ENCODE measurements around the gene SLC38A10. TPM values are rescaled to one million over a fixed set of nuclear protein-coding genes. Genes with fewer than 3 reads are reported as not detected.
A peak's percentile ranks its signal among the peaks of the same experiment; 100 is the strongest.

Gene SLC38A10
- total RNA-seq, 1 donor from 2014 or later = 102 TPM

DNA sequence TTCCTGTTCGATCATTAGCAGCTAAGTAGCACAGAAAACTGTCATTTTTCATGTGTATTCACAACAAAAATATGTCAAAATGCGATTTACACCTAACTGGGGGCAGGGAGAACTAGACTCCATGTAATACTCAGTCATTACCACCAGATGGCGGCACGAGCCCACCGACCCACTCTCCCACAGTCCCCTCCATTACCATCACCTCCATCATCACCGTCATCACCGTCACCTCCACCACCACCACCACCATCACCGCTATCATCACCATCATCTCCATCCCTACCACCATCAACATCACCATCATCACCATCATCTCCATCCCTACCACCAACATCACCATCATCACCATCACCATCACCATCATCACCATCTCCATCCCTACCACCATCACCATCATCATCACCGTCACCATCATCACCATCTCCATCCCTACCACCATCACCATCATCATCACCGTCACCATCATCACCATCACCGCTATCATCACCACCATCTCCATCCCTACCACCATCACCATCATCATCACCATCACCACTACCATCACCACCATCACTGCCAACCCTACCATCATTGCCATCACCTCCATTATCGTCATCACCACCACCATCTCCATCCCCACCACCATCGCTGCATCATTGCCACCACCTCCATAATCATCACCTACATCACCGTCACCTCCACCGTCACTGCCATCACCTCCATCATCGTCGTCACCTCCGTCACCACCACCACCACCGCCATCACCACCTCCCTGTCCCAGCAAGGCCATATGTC, 41.6 kb downstream of the SLC38A10 start:
- intact Hi-C loops (cut with micrococcal nuclease) = loop anchor here (2.0 to 5.0 kb wide), 2 partner anchors 231 to 299 kb away; partner anchors contain the start of gene FAAP100
- no peak overlapping the region for H3K4me3 Mint-ChIP-seq (ENCODE audit: low read depth)
- peak overlapping the region; percentile 2 for H3K27ac Mint-ChIP-seq
- no peaks in the 10 kb centered on the region for H3K27me3 Mint-ChIP-seq (ENCODE audit: low read depth)
- no peaks in the 10 kb centered on the region for H3K9me3 Mint-ChIP-seq
- peak; percentile 41 for DNase-seq (ENCODE audit: low spot score)
- H3K36me3 Mint-ChIP-seq (ENCODE audit: low read depth) = peaks cover 32% of the 10 kb centered on the region
- peaks cover 2% of the 10 kb centered on the region for H3K4me1 Mint-ChIP-seq (ENCODE audit: low read depth)

DNA sequence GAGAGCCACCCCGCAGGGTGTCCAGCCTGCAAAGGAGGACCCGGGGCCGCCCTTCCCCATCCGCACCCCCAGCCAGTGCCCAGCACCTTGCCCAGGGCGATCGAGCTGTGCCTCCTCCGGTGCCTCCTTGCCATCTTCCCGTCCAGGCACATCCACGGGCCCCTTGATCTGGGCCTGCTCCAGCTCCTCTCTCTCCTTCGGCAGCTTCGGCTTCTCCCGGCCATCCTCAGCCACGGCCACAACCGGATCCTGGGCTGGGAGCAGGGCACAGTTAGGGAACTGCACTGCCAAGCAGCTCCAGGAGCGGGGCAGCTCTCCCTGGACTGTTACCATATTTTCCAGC, 42.1 kb downstream of the SLC38A10 start:
- Mint-ChIP-seq H3K9me3 (no peaks in the 10 kb centered on the region), H3K36me3 (ENCODE audit: low read depth) (peaks cover 32% of the 10 kb centered on the region), H3K27me3 (ENCODE audit: low read depth) (no peaks in the 10 kb centered on the region), H3K4me3 (ENCODE audit: low read depth) (no peak overlapping the region), H3K27ac (no peak overlapping the region), H3K4me1 (ENCODE audit: low read depth) (peaks cover 2% of the 10 kb centered on the region)
- intact Hi-C loops (cut with micrococcal nuclease) = loop anchor here (2.0 to 5.0 kb wide), 2 partner anchors 232 to 299 kb away; partner anchors contain the start of gene FAAP100
- DNase-seq (ENCODE audit: low spot score) = no peak

DNA sequence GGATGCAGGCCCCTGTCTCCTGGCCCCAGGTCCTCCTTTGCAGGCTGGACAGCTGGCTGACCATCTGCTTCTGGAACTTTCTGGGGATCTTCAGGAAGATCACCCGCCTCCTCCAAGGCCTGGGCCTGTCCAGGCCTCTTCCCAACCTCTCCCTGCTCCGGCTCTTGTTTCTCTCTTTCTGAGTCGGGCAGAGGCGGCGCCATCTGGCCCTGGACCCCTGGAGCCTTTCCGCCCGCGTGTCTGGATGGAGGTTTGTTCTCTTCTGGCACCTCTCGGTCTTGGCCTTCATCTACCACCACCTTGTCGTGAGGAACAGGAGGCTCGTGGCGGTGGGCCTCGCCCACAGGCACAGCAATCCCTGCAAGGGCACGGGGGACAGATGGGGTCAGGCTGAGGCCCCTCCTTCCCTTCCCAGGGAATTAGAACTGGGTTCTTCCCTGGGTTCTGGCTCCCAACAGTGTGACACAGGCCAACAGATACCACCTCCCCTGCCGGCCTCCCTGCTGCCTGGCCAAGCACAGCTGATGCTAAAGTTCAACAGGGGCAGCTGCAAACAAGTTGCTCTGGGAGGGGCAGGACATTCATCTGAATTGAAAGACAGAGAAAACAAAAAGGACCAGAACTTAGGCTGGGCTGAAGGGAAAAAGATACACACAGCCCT, 42.7 kb downstream of the SLC38A10 start:
- H3K27me3 Mint-ChIP-seq (ENCODE audit: low read depth) = no peaks in the 10 kb centered on the region
- H3K36me3 Mint-ChIP-seq (ENCODE audit: low read depth) = peaks cover 31% of the 10 kb centered on the region
- no peak overlapping the region for H3K27ac Mint-ChIP-seq
- H3K4me3 Mint-ChIP-seq (ENCODE audit: low read depth) = no peak overlapping the region
- peaks cover 2% of the 10 kb centered on the region for H3K4me1 Mint-ChIP-seq (ENCODE audit: low read depth)
- no peaks in the 10 kb centered on the region for H3K9me3 Mint-ChIP-seq
- DNase-seq (ENCODE audit: low spot score) = no peak
- intact Hi-C loops (cut with micrococcal nuclease) = loop anchor here (2.0 to 5.0 kb wide), 2 partner anchors 232 to 300 kb away; partner anchors contain the start of gene FAAP100

DNA sequence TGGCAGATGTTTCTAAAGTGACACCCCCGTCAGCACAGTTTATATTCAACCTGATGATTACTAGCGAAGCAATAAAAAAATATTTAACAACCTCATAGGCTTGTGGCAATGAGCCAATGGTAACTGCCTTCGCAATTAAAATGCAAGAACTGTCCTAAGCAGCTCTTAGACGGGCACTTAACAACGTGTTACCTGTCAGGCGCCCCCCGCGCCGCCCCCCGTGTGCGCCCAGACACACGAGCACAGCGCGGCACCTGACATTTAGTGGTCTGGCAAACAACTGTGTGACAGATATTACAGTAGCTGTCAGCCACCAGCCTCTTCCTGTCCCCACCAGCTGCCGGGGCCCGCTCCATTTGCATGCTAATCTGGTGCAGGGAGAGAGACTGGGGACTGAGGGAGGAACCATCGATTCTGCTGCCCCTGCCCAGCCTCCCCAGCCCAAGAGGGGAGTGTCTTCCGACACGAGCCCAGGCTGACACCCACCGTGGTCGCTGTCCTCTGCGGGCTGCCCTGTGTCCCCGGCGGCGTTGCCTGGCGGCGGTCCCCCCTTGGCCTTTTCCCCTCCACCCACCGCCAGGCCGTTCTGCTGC, 43.3 kb downstream of the SLC38A10 start:
- H3K4me1 Mint-ChIP-seq (ENCODE audit: low read depth) = peaks cover 2% of the 10 kb centered on the region
- H3K27me3 Mint-ChIP-seq (ENCODE audit: low read depth) = no peaks in the 10 kb centered on the region
- DNase-seq (ENCODE audit: low spot score) = no peak

DNA sequence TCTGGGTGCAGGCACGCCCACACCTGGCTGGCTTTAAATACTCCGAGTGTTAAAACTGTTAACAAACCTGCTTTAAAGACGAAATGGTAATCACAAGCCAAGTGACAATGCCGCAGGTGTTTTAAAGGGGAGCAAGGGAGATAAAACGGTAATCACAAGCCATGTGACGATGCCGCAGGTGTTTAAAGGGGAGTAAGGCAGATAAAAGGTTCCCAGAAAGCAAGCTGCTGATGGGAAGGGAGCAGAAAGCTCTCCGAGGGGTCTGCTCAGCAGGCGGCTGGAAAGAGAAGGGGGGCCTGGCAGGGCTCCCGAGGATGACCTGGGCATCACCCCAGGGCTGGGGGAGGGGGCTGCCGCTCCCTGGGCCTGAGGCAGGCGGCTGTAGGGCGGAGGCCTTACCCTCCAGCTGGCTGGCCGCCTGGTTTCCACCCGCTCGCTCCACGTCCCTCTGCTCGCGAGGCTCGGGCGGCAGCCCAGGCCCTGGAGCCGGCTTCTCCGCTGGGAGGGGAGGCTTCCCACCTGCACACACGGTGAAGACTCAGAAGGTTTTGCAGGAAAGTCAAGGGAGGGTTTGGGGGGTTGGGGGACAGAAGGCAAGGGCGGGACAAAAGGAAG, 43.9 kb downstream of the SLC38A10 start:
- intact Hi-C loops (cut with micrococcal nuclease) = loop anchor here (5.0 kb wide), 1 partner anchor 301 kb away; the partner anchor contains the start of gene FAAP100
- H3K4me1 Mint-ChIP-seq (ENCODE audit: low read depth) = peaks cover 2% of the 10 kb centered on the region
- no peaks in the 10 kb centered on the region for H3K27me3 Mint-ChIP-seq (ENCODE audit: low read depth)
- H3K27ac Mint-ChIP-seq = no peak overlapping the region
- H3K36me3 Mint-ChIP-seq (ENCODE audit: low read depth) = peaks cover 28% of the 10 kb centered on the region
- no peak for DNase-seq (ENCODE audit: low spot score)
- no peak overlapping the region for H3K4me3 Mint-ChIP-seq (ENCODE audit: low read depth)
- no peaks in the 10 kb centered on the region for H3K9me3 Mint-ChIP-seq

More for the DNA sequence above, 43.3 kb downstream of the SLC38A10 start:
- H3K4me3 Mint-ChIP-seq (ENCODE audit: low read depth) = no peak overlapping the region
- no peak overlapping the region for H3K27ac Mint-ChIP-seq
- H3K9me3 Mint-ChIP-seq = no peaks in the 10 kb centered on the region
- intact Hi-C loops (cut with micrococcal nuclease) = loop anchor here (2.0 to 5.0 kb wide), 2 partner anchors 233 to 300 kb away; partner anchors contain the start of gene FAAP100
- peaks cover 28% of the 10 kb centered on the region for H3K36me3 Mint-ChIP-seq (ENCODE audit: low read depth)

DNA sequence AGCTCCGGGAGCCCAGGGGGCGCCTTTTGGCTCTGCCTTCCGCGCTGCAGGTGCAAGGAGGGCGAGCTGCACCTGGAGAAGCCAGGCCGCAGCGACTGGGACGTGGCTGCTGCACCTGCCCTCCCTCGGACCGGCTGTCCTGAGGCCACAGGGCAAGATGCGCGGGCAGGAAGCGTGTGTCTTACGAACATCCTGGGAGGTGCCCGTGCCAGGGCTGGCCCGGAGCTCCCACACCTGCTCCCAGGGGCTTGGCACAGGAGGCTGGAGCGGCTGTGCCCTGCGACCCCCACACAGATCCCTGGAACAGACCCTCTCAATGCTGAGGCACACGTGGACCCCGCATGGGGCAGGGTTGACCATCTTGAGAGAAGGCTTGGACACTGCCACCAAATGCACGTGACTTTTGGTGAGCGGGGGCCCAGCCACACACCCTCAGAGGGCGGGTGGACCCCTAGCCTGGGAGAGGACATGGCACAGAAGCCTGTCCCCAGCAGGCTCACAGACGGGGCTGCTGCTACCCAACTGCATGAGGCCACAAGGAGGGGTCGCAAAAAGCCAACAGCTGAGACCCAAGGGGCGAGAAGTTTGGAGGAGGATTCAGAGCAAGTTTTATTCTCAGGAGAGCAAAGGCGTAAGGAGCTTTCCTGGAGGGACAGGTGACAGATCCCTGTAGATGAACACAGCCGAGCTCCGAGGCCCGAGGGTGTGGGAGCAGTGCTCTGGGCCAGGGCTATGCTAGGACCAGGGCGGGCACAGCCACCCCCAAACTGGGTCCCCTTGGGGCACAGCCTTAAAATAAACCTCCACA, 44.6 kb downstream of the SLC38A10 start:
- intact Hi-C loops (cut with micrococcal nuclease) = loop anchor here (5.0 kb wide), 1 partner anchor 302 kb away; the partner anchor contains the start of gene FAAP100
- no peak overlapping the region for H3K27ac Mint-ChIP-seq
- H3K36me3 Mint-ChIP-seq (ENCODE audit: low read depth) = peaks cover 26% of the 10 kb centered on the region
- no peak for DNase-seq (ENCODE audit: low spot score)
- H3K4me1 Mint-ChIP-seq (ENCODE audit: low read depth) = peaks cover 2% of the 10 kb centered on the region
- H3K4me3 Mint-ChIP-seq (ENCODE audit: low read depth) = no peak overlapping the region
- H3K9me3 Mint-ChIP-seq = no peaks in the 10 kb centered on the region
- H3K27me3 Mint-ChIP-seq (ENCODE audit: low read depth) = no peaks in the 10 kb centered on the region

DNA sequence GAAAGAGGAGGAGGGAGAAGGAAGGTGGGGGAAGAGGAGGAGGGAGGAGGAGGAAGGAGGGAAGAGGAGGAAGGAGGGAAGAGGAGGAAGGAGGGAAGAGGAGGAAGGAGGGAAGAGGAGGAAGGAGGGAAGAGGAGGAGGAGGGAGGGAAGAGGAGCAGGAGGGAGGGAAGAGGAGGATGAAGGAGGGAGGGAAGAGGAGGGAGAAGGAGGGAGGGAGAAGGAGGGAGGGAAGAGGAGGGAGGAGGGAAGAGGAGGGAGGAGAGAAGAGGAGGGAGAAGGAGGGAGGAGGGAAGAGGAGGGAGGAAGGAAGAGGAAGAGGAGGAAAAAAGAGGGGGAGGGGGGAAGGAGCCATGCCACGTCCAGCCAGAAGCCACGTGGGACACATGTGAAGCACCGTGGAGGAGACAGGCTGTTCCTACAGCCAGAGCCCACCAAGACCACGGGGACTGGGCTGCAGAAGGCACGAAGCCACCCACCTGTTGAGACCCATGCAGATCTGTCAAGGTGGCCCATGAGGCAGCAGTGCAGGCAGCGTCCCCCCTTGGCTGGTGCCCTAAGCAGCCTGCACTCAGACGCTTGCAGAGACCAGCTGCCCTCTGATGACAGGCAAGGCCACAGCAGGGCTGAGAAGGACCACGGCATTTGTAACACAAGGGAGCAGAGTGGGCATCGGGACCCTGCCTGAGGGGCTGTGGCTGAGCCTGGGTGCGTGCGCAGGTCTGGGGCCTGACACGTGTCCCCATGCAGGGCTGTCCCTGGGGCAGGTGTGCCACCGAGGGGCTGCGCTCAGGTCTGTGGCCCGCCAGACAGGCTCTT, 45.7 kb downstream of the SLC38A10 start:
- H3K4me3 Mint-ChIP-seq (ENCODE audit: low read depth) = no peak overlapping the region

DNA sequence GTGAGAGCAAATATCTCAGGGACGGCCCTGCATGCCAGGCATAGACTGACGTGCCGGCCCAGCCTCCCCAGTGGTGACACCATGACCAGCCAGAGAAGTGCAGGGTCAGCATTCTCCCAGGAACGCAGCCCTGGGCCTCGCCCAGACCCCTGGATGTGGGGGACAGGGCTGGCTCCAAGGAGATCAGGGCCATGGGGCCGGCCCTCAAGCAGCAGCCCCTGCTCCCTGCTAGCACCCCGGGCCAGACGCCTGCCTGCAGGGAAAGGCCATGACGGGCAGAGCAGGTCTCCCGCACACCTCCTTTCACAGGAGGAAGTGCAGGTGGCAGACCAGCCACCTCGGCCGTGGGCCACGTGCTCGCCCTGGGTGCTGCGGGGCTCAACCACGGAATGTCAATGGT, 46.5 kb downstream of the SLC38A10 start:
- intact Hi-C loops (cut with micrococcal nuclease) = no loop called here
- Mint-ChIP-seq H3K4me3 (ENCODE audit: low read depth) (no peak overlapping the region), H3K4me1 (ENCODE audit: low read depth) (peaks cover 2% of the 10 kb centered on the region), H3K27me3 (ENCODE audit: low read depth) (no peaks in the 10 kb centered on the region), H3K9me3 (no peaks in the 10 kb centered on the region), H3K27ac (no peak overlapping the region), H3K36me3 (ENCODE audit: low read depth) (peaks cover 32% of the 10 kb centered on the region)
- DNase-seq (ENCODE audit: low spot score) = no peak

More for the DNA sequence above, 45.7 kb downstream of the SLC38A10 start:
- Mint-ChIP-seq H3K9me3 (no peaks in the 10 kb centered on the region), H3K27ac (no peak overlapping the region), H3K4me1 (ENCODE audit: low read depth) (peaks cover 2% of the 10 kb centered on the region), H3K27me3 (ENCODE audit: low read depth) (no peaks in the 10 kb centered on the region), H3K36me3 (ENCODE audit: low read depth) (peaks cover 32% of the 10 kb centered on the region)
- intact Hi-C loops (cut with micrococcal nuclease) = loop anchor here (5.0 kb wide), 1 partner anchor 303 kb away; the partner anchor contains the start of gene FAAP100
- DNase-seq (ENCODE audit: low spot score) = no peak

DNA sequence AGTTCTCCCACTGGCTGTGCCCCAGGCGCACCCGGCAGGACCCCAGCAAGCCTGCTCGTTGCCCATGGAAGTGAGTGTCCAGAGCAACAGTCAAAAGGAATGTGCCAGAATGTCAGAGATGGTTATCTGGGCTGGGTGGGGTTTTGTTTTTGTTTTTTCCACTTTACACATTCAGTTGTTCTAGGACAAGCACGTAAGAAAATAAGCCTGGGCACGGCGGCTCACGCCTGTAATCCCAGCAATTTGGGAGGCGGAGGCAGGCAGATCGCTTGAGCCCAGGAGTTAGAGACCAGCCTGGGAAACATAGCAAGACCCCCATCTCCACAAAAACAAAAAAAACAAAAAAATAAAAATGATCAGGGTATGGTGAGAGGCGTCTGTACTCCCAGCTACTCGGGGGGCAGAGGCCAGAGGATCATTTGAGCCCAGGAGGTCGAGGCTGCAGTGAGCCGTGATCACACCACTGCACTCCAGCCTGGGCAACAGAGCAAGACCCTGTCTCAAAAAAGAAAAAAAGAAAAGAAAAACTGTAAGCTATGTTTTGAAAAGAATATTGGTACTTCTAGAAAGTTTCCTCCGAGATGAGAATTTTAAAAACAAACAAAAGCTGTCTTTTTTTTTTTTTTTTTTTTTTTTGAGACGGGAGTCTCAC, 47.6 kb downstream of the SLC38A10 start:
- no peak for DNase-seq (ENCODE audit: low spot score)
- Mint-ChIP-seq H3K27me3 (ENCODE audit: low read depth) (no peaks in the 10 kb centered on the region), H3K4me1 (ENCODE audit: low read depth) (no peaks in the 10 kb centered on the region), H3K9me3 (no peaks in the 10 kb centered on the region), H3K27ac (no peak overlapping the region), H3K4me3 (ENCODE audit: low read depth) (no peak overlapping the region), H3K36me3 (ENCODE audit: low read depth) (peaks cover 24% of the 10 kb centered on the region)
- intact Hi-C loops (cut with micrococcal nuclease) = no loop called here

DNA sequence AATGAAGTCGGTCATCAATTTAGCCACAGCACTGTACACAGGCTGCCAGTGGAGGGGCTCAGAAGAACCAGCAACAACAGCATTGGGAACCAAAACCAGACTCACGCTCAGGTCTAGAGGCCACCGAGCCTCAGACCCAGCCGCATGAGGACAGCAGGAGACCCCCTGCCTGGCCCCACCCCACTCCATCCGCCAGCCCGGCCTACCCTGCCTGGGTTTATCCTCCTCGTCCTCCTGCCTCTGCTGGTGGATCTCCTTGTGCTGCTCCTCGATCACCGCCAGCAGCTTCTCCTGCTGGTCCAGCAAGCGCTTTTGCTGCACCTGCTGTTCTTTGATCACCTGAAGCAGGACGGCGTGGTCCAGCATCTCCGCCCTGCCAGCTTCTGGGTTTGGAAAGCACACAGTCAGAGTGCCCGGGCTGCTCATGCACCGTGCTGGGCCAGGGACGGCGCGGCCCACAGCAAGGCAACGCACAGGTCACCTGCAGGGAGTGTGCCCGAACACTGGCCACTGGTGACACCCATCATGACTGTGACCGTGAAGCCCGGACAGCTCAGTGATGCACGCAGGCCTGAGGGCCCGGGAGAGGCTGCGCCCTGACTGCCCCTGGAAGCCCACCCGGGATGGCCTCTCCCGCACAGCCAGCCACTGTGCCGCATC, 48.3 kb downstream of the SLC38A10 start:
- H3K4me1 Mint-ChIP-seq (ENCODE audit: low read depth) = peaks cover 3% of the 10 kb centered on the region
- peaks cover 23% of the 10 kb centered on the region for H3K36me3 Mint-ChIP-seq (ENCODE audit: low read depth)
- H3K9me3 Mint-ChIP-seq = no peaks in the 10 kb centered on the region
- intact Hi-C loops (cut with micrococcal nuclease) = no loop called here
- no peak for DNase-seq (ENCODE audit: low spot score)
- no peak overlapping the region for H3K4me3 Mint-ChIP-seq (ENCODE audit: low read depth)
- H3K27me3 Mint-ChIP-seq (ENCODE audit: low read depth) = no peaks in the 10 kb centered on the region
- H3K27ac Mint-ChIP-seq = no peak overlapping the region

DNA sequence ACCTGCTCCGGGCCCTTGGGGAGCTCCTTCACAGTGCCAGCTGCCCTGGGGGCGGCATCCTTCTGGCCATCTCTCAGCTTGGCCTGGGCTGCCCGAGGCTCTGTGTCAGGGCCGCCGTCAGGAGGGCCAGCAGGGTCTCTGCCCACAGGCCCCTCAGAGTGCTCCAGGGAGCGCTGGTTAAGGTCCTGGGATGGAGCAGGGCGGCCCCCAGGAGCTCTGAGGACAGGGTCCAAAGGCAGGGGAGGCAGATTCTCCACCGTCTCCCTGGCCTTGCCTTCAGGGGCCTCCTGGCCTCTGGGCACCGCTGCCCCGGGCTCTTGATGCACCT, 48.8 kb downstream of the SLC38A10 start:
- Mint-ChIP-seq H3K9me3 (no peaks in the 10 kb centered on the region), H3K4me3 (ENCODE audit: low read depth) (no peak overlapping the region), H3K27me3 (ENCODE audit: low read depth) (no peaks in the 10 kb centered on the region), H3K36me3 (ENCODE audit: low read depth) (peaks cover 28% of the 10 kb centered on the region), H3K4me1 (ENCODE audit: low read depth) (peaks cover 7% of the 10 kb centered on the region), H3K27ac (no peak overlapping the region)
- DNase-seq (ENCODE audit: low spot score) = no peak
- intact Hi-C loops (cut with micrococcal nuclease) = no loop called here
